Mesothelial cell of epicardium (in vitro differentiated cells): ENCODE data around the gene CCDC146. TPM values are rescaled to one million over a fixed set of nuclear protein-coding genes. Genes with fewer than 3 reads are reported as not detected.
"Not testable (repeated sequence)": the region's sequence is repeated elsewhere in the genome, so short reads cannot be mapped to it uniquely, and the experiment has no call there.

Source experiments
- DNase-seq, 2 experiments: peaks; one replicate each; pipeline ENCODE4 v3.0.0; 2021; ENCODE audit warnings: low spot score in 2 of 2; ENCODE audit not compliant: unreplicated experiment in 2 of 2
- H3K27ac Mint-ChIP-seq: 2 replicates; pipeline ENCODE4 v1.8.0; 2021; ENCODE audit warnings: mixed read lengths
- H3K27me3 Mint-ChIP-seq: 2 replicates; pipeline ENCODE4 v1.8.0; 2021; ENCODE audit warnings: low read depth, mixed read lengths
- H3K36me3 Mint-ChIP-seq: 2 replicates; pipeline ENCODE4 v1.8.0; 2021; ENCODE audit warnings: mixed read lengths
- H3K4me1 Mint-ChIP-seq: 2 replicates; pipeline ENCODE4 v1.8.0; 2021; ENCODE audit warnings: mixed read lengths
- H3K4me3 Mint-ChIP-seq: 2 replicates; pipeline ENCODE4 v1.8.0; 2021; ENCODE audit warnings: mild to moderate bottlenecking, moderate library complexity, mixed read lengths
- H3K9me3 Mint-ChIP-seq: 2 replicates; pipeline ENCODE4 v1.8.0; 2021; ENCODE audit warnings: mixed read lengths
- CTCF ChIP-seq: fragments of 200-600 bp; sonication (generic); IDR thresholded peaks from one replicate; pipeline ENCODE4 v1.5.0; 2021; ENCODE audit warnings: antibody characterized with exemption; ENCODE audit not compliant: unreplicated experiment
- total RNA-seq: library from RNA; stranded (reverse); gene quantifications from 3 replicates; pipeline ENCODE4 v1.2.1, GENCODE V29; 2021

Gene CCDC146
- total RNA-seq, 1 donor from 2014 or later, result 13.9 TPM

- H3K36me3 Mint-ChIP-seq, result no peaks in the 10 kb centered on the region
- H3K27me3 Mint-ChIP-seq, result no peaks in the 10 kb centered on the region
- no peak for TF ChIP-seq CTCF
- H3K9me3 Mint-ChIP-seq, result no peaks in the 10 kb centered on the region
- DNase-seq, result no peak
- peaks cover 16% of the 10 kb centered on the region for H3K4me1 Mint-ChIP-seq
- H3K27ac Mint-ChIP-seq, result no peak overlapping the region
- H3K4me3 Mint-ChIP-seq, result no peak overlapping the region
Observed at GRCh38 chr7:77327932-77328628, 205.7 kb downstream of the CCDC146 start.

DNA sequence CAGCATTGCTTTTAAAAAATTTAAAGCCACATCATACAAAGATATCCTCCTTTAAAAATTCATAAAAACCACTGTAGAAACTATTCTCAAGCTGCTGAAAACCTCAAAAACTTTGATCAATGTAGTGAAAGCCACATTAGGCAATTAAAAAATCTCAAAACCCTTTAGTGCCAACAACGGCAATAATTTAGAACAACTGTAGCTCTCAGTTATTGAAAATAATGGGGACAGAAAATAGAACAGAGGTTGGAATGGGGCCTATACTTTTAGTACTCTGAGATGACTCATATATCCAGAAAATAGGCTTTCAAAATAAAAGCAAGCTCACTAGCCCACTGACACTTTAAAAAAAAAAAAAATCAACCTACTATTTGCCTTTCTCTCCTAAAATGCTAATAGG lies 206.3 kb downstream of the CCDC146 start:
- Mint-ChIP-seq H3K9me3 (no peaks in the 10 kb centered on the region), H3K4me1 (peaks cover 16% of the 10 kb centered on the region), H3K27me3 (no peaks in the 10 kb centered on the region), H3K27ac (no peak overlapping the region), H3K4me3 (no peak overlapping the region), H3K36me3 (no peaks in the 10 kb centered on the region)
- DNase-seq, result no peak
- TF ChIP-seq CTCF, result no peak

- no peak overlapping the region for H3K27ac Mint-ChIP-seq
- H3K27me3 Mint-ChIP-seq, result no peaks in the 10 kb centered on the region
- no peak for TF ChIP-seq CTCF
- H3K36me3 Mint-ChIP-seq, result peaks cover 2% of the 10 kb centered on the region
- peaks cover 16% of the 10 kb centered on the region for H3K4me1 Mint-ChIP-seq
- no peak overlapping the region for H3K4me3 Mint-ChIP-seq
- no peak for DNase-seq
- H3K9me3 Mint-ChIP-seq, result no peaks in the 10 kb centered on the region
Observed at GRCh38 chr7:77329466-77330168, 207.2 kb downstream of the CCDC146 start.

- no peak overlapping the region for H3K27ac Mint-ChIP-seq
- H3K4me3 Mint-ChIP-seq, result no peak overlapping the region
- H3K27me3 Mint-ChIP-seq, result no peaks in the 10 kb centered on the region
- TF ChIP-seq CTCF, result no peak
- H3K36me3 Mint-ChIP-seq, result peaks cover 2% of the 10 kb centered on the region
- DNase-seq, result no peak
- peaks cover 16% of the 10 kb centered on the region for H3K4me1 Mint-ChIP-seq
- H3K9me3 Mint-ChIP-seq, result no peaks in the 10 kb centered on the region
Observed at GRCh38 chr7:77330169-77330882, 207.9 kb downstream of the CCDC146 start.

DNA sequence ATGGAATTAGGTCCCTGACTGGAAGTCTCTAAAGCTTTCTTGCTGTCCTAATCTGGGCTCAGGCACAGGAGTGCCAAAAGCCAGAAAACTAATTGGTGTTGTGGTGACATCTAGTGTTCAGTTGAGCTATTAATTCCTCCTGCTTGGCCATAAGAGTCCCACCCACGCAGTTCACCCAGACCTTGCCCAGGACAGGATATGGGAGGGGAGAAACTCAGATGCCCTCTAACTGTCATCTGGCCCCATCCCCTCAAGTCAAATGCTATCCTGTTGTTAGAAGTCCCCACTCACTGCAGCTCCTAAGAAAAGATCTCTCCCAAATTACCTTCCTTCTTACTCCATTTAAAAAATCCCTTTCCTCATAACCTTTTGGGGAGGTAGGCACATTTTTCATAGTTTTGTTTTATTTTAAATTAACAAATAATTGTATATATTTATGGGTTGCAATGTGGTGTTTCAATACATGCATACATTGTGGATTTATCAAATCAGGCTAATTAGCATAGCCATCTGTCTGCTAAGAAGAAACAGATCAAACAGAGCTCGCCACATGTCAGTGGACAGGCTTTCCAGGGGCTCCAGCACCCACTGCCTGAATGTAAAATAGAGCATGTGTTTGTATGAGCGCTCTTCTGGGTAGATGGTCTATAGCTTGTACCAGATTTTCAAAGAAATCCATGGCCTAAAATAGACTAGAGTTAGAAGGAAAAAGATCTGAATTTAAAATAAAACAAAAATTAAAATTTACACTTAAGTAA lies 209.7 kb downstream of the CCDC146 start:
- DNase-seq, result no peak
- TF ChIP-seq CTCF, result peak; percentile 28
- Mint-ChIP-seq H3K27me3 (no peaks in the 10 kb centered on the region), H3K36me3 (peaks cover 2% of the 10 kb centered on the region), H3K9me3 (no peaks in the 10 kb centered on the region), H3K4me3 (no peak overlapping the region), H3K27ac (peak overlapping the region; percentile 51), H3K4me1 (peaks cover 12% of the 10 kb centered on the region)

GRCh38 chr7:77334039-77334438 lies 211.6 kb downstream of the CCDC146 start:
- H3K36me3 Mint-ChIP-seq, H3K27me3 Mint-ChIP-seq, H3K9me3 Mint-ChIP-seq, H3K4me3 Mint-ChIP-seq, H3K27ac Mint-ChIP-seq, H3K4me1 Mint-ChIP-seq, DNase-seq: not testable (repeated sequence)
